GM21717 (cell line): ENCODE measurements around the gene CCL2.

Experiments
- ATAC-seq: cut with Tn5 transposase; IDR thresholded peaks from one replicate; pipeline ENCODE4 v1.9.1; 2021; ENCODE audit warnings: mild to moderate bottlenecking, moderate library complexity; ENCODE audit not compliant: unreplicated experiment

CCL2 gene

GRCh38 chr17:34261568-34262337 is 6.7 kb downstream of the CCL2 start:
- ATAC-seq = no peak

GRCh38 chr17:34265711-34266110 is 10.6 kb downstream of the CCL2 start:
- ATAC-seq = no peak

GRCh38 chr17:34269969-34270368 is 14.9 kb downstream of the CCL2 start, which contains the start of gene CCL7:
Gene CCL7 (plus strand): TSS chr17:34270221. CDS start chr17:34270291, 70 bp downstream.
- no peak for ATAC-seq

- no peak for ATAC-seq
Measured at GRCh38 chr17:34275881-34276280, 20.8 kb downstream of the CCL2 start.

GRCh38 chr17:34276826-34277225 is 21.7 kb downstream of the CCL2 start:
- ATAC-seq = no peak

- ATAC-seq = no peak
Measured at GRCh38 chr17:34283571-34283970, 28.5 kb downstream of the CCL2 start.

- no peak for ATAC-seq
Measured at GRCh38 chr17:34285286-34285792, 30.3 kb downstream of the CCL2 start, which contains the start of gene CCL11. Gene CCL11 (plus strand): TSS chr17:34285742. CDS start chr17:34285809, 67 bp downstream.

GRCh38 chr17:34287875-34288274 is 32.8 kb downstream of the CCL2 start:
- no peak for ATAC-seq

GRCh38 chr17:34290586-34290985 is 35.5 kb downstream of the CCL2 start:
- no peak for ATAC-seq

- ATAC-seq = no peak
Measured at GRCh38 chr17:34291721-34292348, 36.8 kb downstream of the CCL2 start.

GRCh38 chr17:34299027-34299426 is 43.9 kb downstream of the CCL2 start:
- no peak for ATAC-seq

GRCh38 chr17:34299956-34300577 is 45.0 kb downstream of the CCL2 start:
- no peak for ATAC-seq

GRCh38 chr17:34300652-34301370 is 45.7 kb downstream of the CCL2 start:
- ATAC-seq = no peak

- no peak for ATAC-seq
Measured at GRCh38 chr17:34301986-34302385, 46.9 kb downstream of the CCL2 start.

- ATAC-seq = no peak
Measured at GRCh38 chr17:34302636-34303035, 47.6 kb downstream of the CCL2 start.

GRCh38 chr17:34303606-34304005 is 48.5 kb downstream of the CCL2 start:
- ATAC-seq = no peak

- ATAC-seq = no peak
Measured at GRCh38 chr17:34305061-34305460, 50.0 kb downstream of the CCL2 start.

- no peak for ATAC-seq
Measured at GRCh38 chr17:34305606-34306005, 50.5 kb downstream of the CCL2 start.

GRCh38 chr17:34306466-34306865 is 51.4 kb downstream of the CCL2 start:
- ATAC-seq = no peak
